ENCODE measurements around the gene NELFA.

NELFA gene

GRCh38 chr4:2049811-2050210 lies 41.0 kb upstream of the NELFA start:
- no peak overlapping the region for H3K4me2 ChIP-seq (ENCODE audit: low read length, poor library complexity, severe bottlenecking)
- peaks cover 6% of the 10 kb centered on the region for H3K4me1 ChIP-seq (ENCODE audit: control insufficient read depth, insufficient read depth, low read depth, low read length)
- H3K4ac ChIP-seq (ENCODE audit: low read depth in 1 of 2, low read length in 2 of 2) = no peak overlapping the region
- peaks cover 2% of the 10 kb centered on the region for H3K9me3 ChIP-seq (ENCODE audit: control insufficient read depth, low read length)
- H3K79me1 ChIP-seq (replicated peaks; ENCODE audit: low read length, poor library complexity, severe bottlenecking) = no peaks in the 10 kb centered on the region
- no peak for DNase-seq
- H3K9ac ChIP-seq (ENCODE audit: low read length) = no peak overlapping the region
- H3K27me3 ChIP-seq (ENCODE audit: control insufficient read depth in 1 of 2, insufficient read depth in 1 of 2, low read length in 2 of 2) = peaks cover 18 to 62% of the 10 kb centered on the region in 2 experiments
- H2AK5ac ChIP-seq (ENCODE audit: low read length, severe bottlenecking) = no peak overlapping the region
- H2AFZ ChIP-seq (ENCODE audit: low read depth, low read length) = no peak overlapping the region
- H4K8ac ChIP-seq (ENCODE audit: low read length) = no peak overlapping the region
- H2BK15ac ChIP-seq (ENCODE audit: low read depth, poor library complexity, severe bottlenecking) = no peak overlapping the region
- H3K4me3 ChIP-seq (ENCODE audit: insufficient read depth in 1 of 2, low read depth in 1 of 2, low read length in 2 of 2) = no peak overlapping the region
- no peak overlapping the region for H3K23ac ChIP-seq (ENCODE audit: low read length in 2 of 2)
- H4K91ac ChIP-seq (ENCODE audit: low read length) = no peak overlapping the region
- H3K18ac ChIP-seq (ENCODE audit: low read depth in 1 of 2, low read length in 2 of 2) = no peak overlapping the region
- H3K36me3 ChIP-seq (ENCODE audit: control insufficient read depth in 1 of 2, insufficient read depth in 2 of 2, low read depth in 1 of 2, low read length in 2 of 2) = peaks cover 0 to under 1% of the 10 kb centered on the region in 2 experiments
- 89% methylated on average over 6 of the region's 7 CpGs for WGBS
- no peak overlapping the region for H3K27ac ChIP-seq (ENCODE audit: low read length, poor library complexity, severe bottlenecking)
- no peak overlapping the region for H2BK12ac ChIP-seq (ENCODE audit: low read length in 2 of 2)
- no peak overlapping the region for H2BK120ac ChIP-seq (ENCODE audit: low read depth, low read length)
- no peak overlapping the region for H2BK5ac ChIP-seq (ENCODE audit: low read depth, low read length, poor library complexity, severe bottlenecking)
- no peak overlapping the region for H3K14ac ChIP-seq (ENCODE audit: low read length in 2 of 2)

DNA sequence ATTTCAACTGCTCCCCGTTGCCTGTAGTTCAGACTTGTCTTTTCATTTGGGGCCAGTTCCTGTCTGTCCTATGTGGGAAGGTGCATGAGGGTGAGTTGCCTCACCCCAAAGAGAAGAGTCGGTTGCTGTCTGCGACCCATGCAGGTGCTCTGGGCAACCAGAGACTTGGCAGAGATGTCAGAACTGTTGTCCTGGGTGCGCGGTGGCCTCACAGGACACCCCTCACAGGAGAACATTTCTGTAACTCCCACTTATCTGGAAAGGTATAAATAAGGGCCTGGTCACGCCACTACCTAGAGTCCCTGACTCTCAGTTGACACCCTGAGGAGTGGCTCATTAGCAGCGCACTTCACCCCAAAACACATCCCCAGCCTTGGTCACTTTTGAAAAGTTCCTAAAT lies 40.6 kb upstream of the NELFA start:
- Histone ChIP-seq H2BK12ac (ENCODE audit: low read length in 2 of 2) (no peak overlapping the region), H2BK5ac (ENCODE audit: low read depth, low read length, poor library complexity, severe bottlenecking) (no peak overlapping the region), H3K79me1 (replicated peaks; ENCODE audit: low read length, poor library complexity, severe bottlenecking) (no peaks in the 10 kb centered on the region), H3K4me3 (ENCODE audit: insufficient read depth in 1 of 2, low read depth in 1 of 2, low read length in 2 of 2) (no peak overlapping the region), H2AK5ac (ENCODE audit: low read length, severe bottlenecking) (no peak overlapping the region), H3K36me3 (ENCODE audit: control insufficient read depth in 1 of 2, insufficient read depth in 2 of 2, low read depth in 1 of 2, low read length in 2 of 2) (peaks cover 0 to 4% of the 10 kb centered on the region in 2 experiments), H3K27me3 (ENCODE audit: control insufficient read depth in 1 of 2, insufficient read depth in 1 of 2, low read length in 2 of 2) (peaks cover 18 to 62% of the 10 kb centered on the region in 2 experiments), H3K9ac (ENCODE audit: low read length) (no peak overlapping the region), H3K4ac (ENCODE audit: low read depth in 1 of 2, low read length in 2 of 2) (no peak overlapping the region), H3K4me1 (ENCODE audit: control insufficient read depth, insufficient read depth, low read depth, low read length) (peaks cover 6% of the 10 kb centered on the region), H2BK15ac (ENCODE audit: low read depth, poor library complexity, severe bottlenecking) (no peak overlapping the region), H3K27ac (ENCODE audit: low read length, poor library complexity, severe bottlenecking) (no peak overlapping the region), H4K91ac (ENCODE audit: low read length) (no peak overlapping the region), H4K8ac (ENCODE audit: low read length) (no peak overlapping the region), H3K18ac (ENCODE audit: low read depth in 1 of 2, low read length in 2 of 2) (no peak overlapping the region), H3K9me3 (ENCODE audit: control insufficient read depth, low read length) (peaks cover 6% of the 10 kb centered on the region), H2AFZ (ENCODE audit: low read depth, low read length) (no peak overlapping the region), H3K14ac (ENCODE audit: low read length in 2 of 2) (no peak overlapping the region), H3K4me2 (ENCODE audit: low read length, poor library complexity, severe bottlenecking) (no peak overlapping the region), H3K23ac (ENCODE audit: low read length in 2 of 2) (no peak overlapping the region), H2BK120ac (ENCODE audit: low read depth, low read length) (no peak overlapping the region)
- no peak for DNase-seq
- 87% methylated on average over 7 of the region's 7 CpGs for WGBS

- Histone ChIP-seq H2AK5ac (ENCODE audit: low read length, severe bottlenecking) (no peak overlapping the region), H3K9me3 (ENCODE audit: control insufficient read depth, low read length) (peaks cover 6% of the 10 kb centered on the region), H3K4me3 (ENCODE audit: insufficient read depth in 1 of 2, low read depth in 1 of 2, low read length in 2 of 2) (no peak overlapping the region), H2BK15ac (ENCODE audit: low read depth, poor library complexity, severe bottlenecking) (no peak overlapping the region), H3K27ac (ENCODE audit: low read length, poor library complexity, severe bottlenecking) (no peak overlapping the region), H2BK12ac (ENCODE audit: low read length in 2 of 2) (no peak overlapping the region), H2BK5ac (ENCODE audit: low read depth, low read length, poor library complexity, severe bottlenecking) (no peak overlapping the region), H3K36me3 (ENCODE audit: control insufficient read depth in 1 of 2, insufficient read depth in 2 of 2, low read depth in 1 of 2, low read length in 2 of 2) (peaks cover 0 to 10% of the 10 kb centered on the region in 2 experiments), H3K4me1 (ENCODE audit: control insufficient read depth, insufficient read depth, low read depth, low read length) (peaks cover 8% of the 10 kb centered on the region), H3K14ac (ENCODE audit: low read length in 2 of 2) (no peak overlapping the region), H3K23ac (ENCODE audit: low read length in 2 of 2) (no peak overlapping the region), H3K4me2 (ENCODE audit: low read length, poor library complexity, severe bottlenecking) (no peak overlapping the region), H3K79me1 (replicated peaks; ENCODE audit: low read length, poor library complexity, severe bottlenecking) (no peaks in the 10 kb centered on the region), H3K4ac (ENCODE audit: low read depth in 1 of 2, low read length in 2 of 2) (no peak overlapping the region), H4K8ac (ENCODE audit: low read length) (no peak overlapping the region), H3K18ac (ENCODE audit: low read depth in 1 of 2, low read length in 2 of 2) (no peak overlapping the region), H3K9ac (ENCODE audit: low read length) (no peak overlapping the region), H2AFZ (ENCODE audit: low read depth, low read length) (no peak overlapping the region), H2BK120ac (ENCODE audit: low read depth, low read length) (no peak overlapping the region), H4K91ac (ENCODE audit: low read length) (no peak overlapping the region), H3K27me3 (ENCODE audit: control insufficient read depth in 1 of 2, insufficient read depth in 1 of 2, low read length in 2 of 2) (peaks cover 18 to 56% of the 10 kb centered on the region in 2 experiments)
- DNase-seq = no peak
- 77% methylated on average over 8 of the region's 8 CpGs for WGBS
These were observed 40.1 kb upstream of the NELFA start for GRCh38 chr4:2048831-2049230.

DNA sequence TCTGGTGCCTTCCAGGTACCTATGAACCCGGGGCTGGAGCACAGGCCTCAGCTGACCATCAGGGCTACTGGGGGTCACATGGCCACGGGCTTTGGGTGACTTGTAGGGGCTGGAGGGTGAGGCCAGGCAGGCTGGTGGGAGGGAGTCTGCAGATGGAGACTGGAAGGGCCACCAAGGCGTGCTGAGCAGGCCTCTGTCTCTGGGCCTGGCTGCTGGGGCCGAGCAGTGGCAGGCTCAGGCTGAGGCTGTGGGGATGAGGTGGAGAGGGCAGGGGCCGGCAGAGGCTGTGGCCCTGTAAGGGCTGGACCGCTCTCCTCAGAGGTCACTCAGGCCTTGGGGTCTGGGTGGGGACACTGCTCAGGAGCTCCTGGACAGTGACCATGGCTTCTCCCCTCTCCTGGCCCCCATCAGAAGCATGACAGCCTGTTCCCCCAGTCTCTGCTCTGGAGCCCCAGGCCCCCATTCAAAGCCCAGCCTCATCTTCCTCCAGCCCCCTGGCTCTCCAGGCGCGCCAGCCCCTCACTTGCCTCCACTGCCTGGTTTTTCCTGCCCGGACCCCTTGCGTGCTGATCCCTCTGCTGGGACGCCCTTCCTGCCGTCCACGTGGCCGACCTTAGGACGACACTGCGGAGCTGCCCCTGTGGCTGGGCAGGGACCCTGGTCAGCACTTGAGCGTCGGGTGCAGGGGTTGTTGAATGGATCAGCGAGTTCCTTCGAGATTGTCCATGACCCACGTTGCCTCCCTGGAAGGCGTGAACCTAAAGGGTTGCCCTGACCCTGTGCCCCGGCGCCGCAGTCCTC lies 39.2 kb upstream of the NELFA start:
- Histone ChIP-seq H3K27me3 (ENCODE audit: control insufficient read depth in 1 of 2, insufficient read depth in 1 of 2, low read length in 2 of 2) (peaks cover 18 to 53% of the 10 kb centered on the region in 2 experiments), H2AFZ (ENCODE audit: low read depth, low read length) (no peak overlapping the region), H2BK15ac (ENCODE audit: low read depth, poor library complexity, severe bottlenecking) (no peak overlapping the region), H3K36me3 (ENCODE audit: control insufficient read depth in 1 of 2, insufficient read depth in 2 of 2, low read depth in 1 of 2, low read length in 2 of 2) (peaks cover 0 to 14% of the 10 kb centered on the region in 2 experiments), H2BK12ac (ENCODE audit: low read length in 2 of 2) (no peak overlapping the region), H3K23ac (ENCODE audit: low read length in 2 of 2) (no peak overlapping the region), H3K4me1 (ENCODE audit: control insufficient read depth, insufficient read depth, low read depth, low read length) (peaks cover 16% of the 10 kb centered on the region), H3K4me2 (ENCODE audit: low read length, poor library complexity, severe bottlenecking) (no peak overlapping the region), H3K14ac (ENCODE audit: low read length in 2 of 2) (no peak overlapping the region), H3K27ac (ENCODE audit: low read length, poor library complexity, severe bottlenecking) (no peak overlapping the region), H2AK5ac (ENCODE audit: low read length, severe bottlenecking) (no peak overlapping the region), H2BK120ac (ENCODE audit: low read depth, low read length) (no peak overlapping the region), H4K91ac (ENCODE audit: low read length) (no peak overlapping the region), H3K18ac (ENCODE audit: low read depth in 1 of 2, low read length in 2 of 2) (no peak overlapping the region), H2BK5ac (ENCODE audit: low read depth, low read length, poor library complexity, severe bottlenecking) (no peak overlapping the region), H3K9me3 (ENCODE audit: control insufficient read depth, low read length) (peaks cover 6% of the 10 kb centered on the region), H3K79me1 (replicated peaks; ENCODE audit: low read length, poor library complexity, severe bottlenecking) (peaks cover 6% of the 10 kb centered on the region), H4K8ac (ENCODE audit: low read length) (no peak overlapping the region), H3K4me3 (ENCODE audit: insufficient read depth in 1 of 2, low read depth in 1 of 2, low read length in 2 of 2) (no peak overlapping the region), H3K4ac (ENCODE audit: low read depth in 1 of 2, low read length in 2 of 2) (no peak overlapping the region), H3K9ac (ENCODE audit: low read length) (no peak overlapping the region)
- no peak for DNase-seq
- WGBS = 89% methylated on average over 24 of the region's 25 CpGs

Data from mesenchymal stem cell (in vitro differentiated cells and primary cell).